GM18526 (cell line): ENCODE data around the gene PLA2G2F.

Source experiments
- POLR2A ChIP-seq: IDR thresholded peaks from 3 replicates; pipeline ENCODE4 v1.6.1; 2011; ENCODE audit not compliant: insufficient read length; ENCODE audit errors: extremely low read depth

The PLA2G2F gene

GRCh38 chr1:20126041-20126805, 12.9 kb upstream of the PLA2G2F start:
- TF ChIP-seq POLR2A: no peak

- no peak for TF ChIP-seq POLR2A
Observed at GRCh38 chr1:20126806-20127440, 12.2 kb upstream of the PLA2G2F start.

GRCh38 chr1:20134995-20135394, 4.1 kb upstream of the PLA2G2F start:
- TF ChIP-seq POLR2A: no peak

GRCh38 chr1:20136249-20136648, 2.9 kb upstream of the PLA2G2F start:
- TF ChIP-seq POLR2A: no peak

- no peak for TF ChIP-seq POLR2A
Observed at GRCh38 chr1:20137055-20137454, 2.1 kb upstream of the PLA2G2F start.

GRCh38 chr1:20137604-20138003, 1.5 kb upstream of the PLA2G2F start:
- TF ChIP-seq POLR2A: no peak

- no peak for TF ChIP-seq POLR2A
Observed at GRCh38 chr1:20138346-20138745, 777 bp upstream of the PLA2G2F start.

GRCh38 chr1:20139776-20140612, 871 bp downstream of the PLA2G2F start:
- no peak for TF ChIP-seq POLR2A

- no peak for TF ChIP-seq POLR2A
Observed at GRCh38 chr1:20141001-20141400, 1.9 kb downstream of the PLA2G2F start.

- no peak for TF ChIP-seq POLR2A
Observed at GRCh38 chr1:20141466-20141865, 2.3 kb downstream of the PLA2G2F start.

GRCh38 chr1:20142001-20142710, 3.0 kb downstream of the PLA2G2F start:
- no peak for TF ChIP-seq POLR2A

- no peak for TF ChIP-seq POLR2A
Observed at GRCh38 chr1:20143318-20143717, 4.2 kb downstream of the PLA2G2F start.

- no peak for TF ChIP-seq POLR2A
Observed at GRCh38 chr1:20143734-20144565, 4.8 kb downstream of the PLA2G2F start.

- TF ChIP-seq POLR2A: no peak
Observed at GRCh38 chr1:20147846-20148570, 8.9 kb downstream of the PLA2G2F start.
